Stimulated activated CD4-positive, alpha-beta T cell treated with anti-CD3 and anti-CD28 coated beads, Interleukin-2, amount 100 ng/mL, for 48 hours (primary cell): Measurements from ENCODE around the gene DLG5.

Source experiments
- DNase-seq, 2 donors: peaks; one replicate each; pipeline ENCODE4 v3.0.0-alpha.2; 2020

The DLG5 gene, protein sequence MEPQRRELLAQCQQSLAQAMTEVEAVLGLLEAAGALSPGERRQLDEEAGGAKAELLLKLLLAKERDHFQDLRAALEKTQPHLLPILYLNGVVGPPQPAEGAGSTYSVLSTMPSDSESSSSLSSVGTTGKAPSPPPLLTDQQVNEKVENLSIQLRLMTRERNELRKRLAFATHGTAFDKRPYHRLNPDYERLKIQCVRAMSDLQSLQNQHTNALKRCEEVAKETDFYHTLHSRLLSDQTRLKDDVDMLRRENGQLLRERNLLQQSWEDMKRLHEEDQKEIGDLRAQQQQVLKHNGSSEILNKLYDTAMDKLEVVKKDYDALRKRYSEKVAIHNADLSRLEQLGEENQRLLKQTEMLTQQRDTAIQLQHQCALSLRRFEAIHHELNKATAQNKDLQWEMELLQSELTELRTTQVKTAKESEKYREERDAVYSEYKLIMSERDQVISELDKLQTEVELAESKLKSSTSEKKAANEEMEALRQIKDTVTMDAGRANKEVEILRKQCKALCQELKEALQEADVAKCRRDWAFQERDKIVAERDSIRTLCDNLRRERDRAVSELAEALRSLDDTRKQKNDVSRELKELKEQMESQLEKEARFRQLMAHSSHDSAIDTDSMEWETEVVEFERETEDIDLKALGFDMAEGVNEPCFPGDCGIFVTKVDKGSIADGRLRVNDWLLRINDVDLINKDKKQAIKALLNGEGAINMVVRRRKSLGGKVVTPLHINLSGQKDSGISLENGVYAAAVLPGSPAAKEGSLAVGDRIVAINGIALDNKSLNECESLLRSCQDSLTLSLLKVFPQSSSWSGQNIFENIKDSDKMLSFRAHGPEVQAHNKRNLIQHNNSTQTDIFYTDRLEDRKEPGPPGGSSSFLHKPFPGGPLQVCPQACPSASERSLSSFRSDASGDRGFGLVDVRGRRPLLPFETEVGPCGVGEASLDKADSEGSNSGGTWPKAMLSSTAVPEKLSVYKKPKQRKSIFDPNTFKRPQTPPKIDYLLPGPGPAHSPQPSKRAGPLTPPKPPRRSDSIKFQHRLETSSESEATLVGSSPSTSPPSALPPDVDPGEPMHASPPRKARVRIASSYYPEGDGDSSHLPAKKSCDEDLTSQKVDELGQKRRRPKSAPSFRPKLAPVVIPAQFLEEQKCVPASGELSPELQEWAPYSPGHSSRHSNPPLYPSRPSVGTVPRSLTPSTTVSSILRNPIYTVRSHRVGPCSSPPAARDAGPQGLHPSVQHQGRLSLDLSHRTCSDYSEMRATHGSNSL (N-terminal part only)

DNA sequence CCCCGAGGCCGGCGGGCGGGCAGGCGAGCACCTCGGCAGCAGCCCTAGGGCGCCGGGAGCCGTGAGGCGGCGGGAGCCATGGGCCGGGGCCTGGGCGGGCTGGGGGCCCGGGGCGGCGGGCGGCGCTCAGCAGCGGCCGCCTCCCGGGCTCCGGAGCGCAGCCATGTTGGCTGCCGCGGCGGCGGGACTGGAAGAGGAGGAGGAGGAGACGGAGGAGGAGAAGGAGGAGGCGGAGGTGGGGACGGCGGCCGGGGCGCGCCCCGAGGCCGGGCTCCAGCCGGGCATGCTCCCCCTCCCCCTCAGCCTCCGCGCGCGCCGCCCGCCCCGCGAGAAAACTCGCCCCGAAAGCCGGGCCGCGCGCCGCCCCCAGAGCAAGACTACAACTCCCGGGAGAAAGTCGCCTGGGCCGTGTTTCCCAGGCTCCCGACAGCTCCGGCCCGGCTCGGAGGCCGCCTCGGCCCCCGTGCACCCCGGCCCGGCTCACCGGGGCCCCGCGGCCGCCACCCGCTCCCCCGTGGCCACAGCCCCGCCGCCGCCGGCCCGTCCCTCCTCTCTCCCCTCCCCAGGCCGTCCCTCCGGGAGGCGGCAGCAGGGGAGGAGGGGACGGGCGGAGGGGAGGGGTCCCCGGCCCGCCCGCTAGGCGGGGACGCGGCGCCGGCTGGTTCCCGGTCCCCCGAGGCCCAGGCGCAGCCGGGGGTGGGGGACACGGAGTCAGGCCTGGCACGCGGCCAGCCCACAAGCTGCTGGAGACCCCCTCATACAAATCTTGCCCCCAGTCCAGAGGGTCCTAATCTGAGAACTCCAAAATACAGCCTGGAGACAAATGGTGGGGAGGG is at the start of gene DLG5:
DLG5 (minus strand) TSS at position 190 of the 836 bp plus-strand sequence. CDS start 235 bp downstream, outside the sequence.
- DNase-seq = no peak

DNA sequence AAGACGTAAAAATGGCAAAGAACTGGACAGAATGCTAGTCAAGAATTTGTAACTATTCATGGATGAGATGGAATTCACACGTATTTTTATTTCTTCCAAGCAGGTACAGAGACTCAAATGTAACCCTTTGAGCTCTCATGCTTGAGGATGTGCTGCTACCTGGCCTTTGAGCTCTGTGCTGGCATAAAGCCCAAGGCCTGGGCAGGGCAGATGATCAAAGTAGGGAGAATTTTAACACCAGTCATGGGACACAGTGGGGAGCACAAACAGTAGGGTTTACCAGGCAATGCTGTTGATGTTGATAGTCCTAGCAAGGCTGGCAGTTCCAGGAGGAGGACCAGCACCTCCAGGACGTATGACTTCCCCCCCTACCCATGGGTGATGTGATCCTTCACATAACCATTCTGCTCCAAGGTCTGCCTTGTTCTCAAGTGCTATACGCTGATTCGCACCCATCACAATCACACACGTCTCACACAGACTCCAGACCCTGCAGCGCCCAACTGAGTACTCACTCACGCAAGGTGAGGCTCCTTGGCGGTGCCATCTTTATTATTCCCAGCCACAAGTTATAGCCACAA is 48.6 kb upstream of the DLG5 start:
- no peak for DNase-seq

DNA sequence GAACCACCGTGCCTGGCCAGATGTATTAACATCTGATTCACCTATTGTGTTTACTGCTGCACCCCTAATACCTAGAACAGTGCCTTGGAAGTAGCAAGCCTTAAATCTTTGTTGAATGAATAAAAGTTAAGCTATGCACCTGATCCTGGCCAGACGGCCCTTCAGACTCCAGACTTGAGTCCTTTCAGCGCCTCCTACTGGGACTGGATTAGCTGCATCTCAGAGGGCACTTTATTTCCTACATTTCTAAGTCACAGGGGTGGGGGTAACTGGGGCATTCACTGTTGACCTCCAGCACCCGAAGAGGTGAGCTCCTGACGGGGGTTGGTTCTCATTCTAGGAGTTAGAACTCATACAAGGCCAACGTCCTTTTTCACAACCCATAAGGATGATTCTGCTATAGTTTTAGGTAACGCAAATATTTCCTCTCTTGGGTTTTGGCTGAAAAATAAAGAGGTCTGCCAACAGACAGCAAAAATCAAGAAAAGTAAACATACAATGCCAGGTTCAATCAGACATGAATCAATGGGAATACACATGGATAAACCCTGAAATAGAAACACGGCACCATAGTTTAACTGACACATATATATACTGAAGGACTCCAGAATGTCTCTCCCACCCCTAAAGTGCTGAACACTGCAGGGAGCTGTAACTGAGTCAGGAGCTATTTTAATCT is 48.0 kb upstream of the DLG5 start:
- DNase-seq = no peak

DNA sequence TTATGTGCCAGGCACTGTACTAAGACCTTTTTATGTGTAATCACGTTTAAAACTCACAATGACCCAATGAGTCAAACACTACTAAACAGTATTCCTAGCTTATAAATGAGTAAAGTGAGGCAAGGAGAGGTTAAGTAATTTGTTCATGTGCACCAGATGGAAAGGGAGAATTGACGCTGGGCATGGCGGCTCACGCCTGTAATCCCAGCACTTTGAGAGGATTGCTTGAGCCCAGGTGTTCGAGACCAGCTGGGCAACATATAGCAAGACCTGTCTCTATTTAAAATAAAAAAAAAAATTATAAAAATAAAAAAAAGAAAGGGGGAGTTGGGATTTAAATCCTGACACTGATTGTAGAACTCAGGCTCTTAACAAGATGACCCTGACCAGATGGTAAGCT is 46.7 kb upstream of the DLG5 start:
- no peak for DNase-seq

DNA sequence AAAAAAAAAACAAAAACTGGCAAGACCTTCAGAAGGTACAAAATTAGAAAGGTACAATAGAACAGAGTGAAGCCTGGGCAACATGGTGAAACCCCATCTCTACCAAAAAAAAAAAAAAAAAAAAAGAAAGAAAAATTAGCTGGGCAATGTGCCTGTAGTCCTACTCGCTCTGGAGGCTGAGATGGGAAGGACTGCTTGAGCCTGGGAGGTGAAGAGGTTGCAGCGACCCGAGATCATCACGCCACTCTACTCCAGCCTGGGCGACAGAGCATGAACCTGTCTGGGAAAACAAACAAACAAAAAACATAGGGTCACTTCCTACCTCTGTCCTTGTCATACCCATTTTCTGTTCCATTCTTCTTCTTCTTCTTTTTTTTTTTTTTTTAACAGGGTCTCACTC is 45.6 kb upstream of the DLG5 start:
- DNase-seq = no peak

DNA sequence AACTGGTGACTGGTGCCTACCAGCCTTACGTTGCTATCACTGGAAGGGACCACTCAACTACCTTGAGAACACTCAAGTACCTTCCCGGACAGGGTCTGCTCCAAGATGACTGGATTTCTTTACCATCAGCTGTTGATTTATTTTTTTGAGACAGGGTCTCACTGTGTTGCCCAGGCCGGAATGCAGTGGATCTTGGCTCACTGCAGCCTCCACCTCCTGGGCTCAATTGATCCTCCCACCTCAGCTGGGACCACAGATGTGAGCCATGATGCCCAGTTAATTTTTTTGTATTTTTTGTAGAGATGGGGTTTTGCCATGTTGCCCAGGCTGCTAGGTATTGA is 45.2 kb upstream of the DLG5 start:
- DNase-seq = no peak

DNA sequence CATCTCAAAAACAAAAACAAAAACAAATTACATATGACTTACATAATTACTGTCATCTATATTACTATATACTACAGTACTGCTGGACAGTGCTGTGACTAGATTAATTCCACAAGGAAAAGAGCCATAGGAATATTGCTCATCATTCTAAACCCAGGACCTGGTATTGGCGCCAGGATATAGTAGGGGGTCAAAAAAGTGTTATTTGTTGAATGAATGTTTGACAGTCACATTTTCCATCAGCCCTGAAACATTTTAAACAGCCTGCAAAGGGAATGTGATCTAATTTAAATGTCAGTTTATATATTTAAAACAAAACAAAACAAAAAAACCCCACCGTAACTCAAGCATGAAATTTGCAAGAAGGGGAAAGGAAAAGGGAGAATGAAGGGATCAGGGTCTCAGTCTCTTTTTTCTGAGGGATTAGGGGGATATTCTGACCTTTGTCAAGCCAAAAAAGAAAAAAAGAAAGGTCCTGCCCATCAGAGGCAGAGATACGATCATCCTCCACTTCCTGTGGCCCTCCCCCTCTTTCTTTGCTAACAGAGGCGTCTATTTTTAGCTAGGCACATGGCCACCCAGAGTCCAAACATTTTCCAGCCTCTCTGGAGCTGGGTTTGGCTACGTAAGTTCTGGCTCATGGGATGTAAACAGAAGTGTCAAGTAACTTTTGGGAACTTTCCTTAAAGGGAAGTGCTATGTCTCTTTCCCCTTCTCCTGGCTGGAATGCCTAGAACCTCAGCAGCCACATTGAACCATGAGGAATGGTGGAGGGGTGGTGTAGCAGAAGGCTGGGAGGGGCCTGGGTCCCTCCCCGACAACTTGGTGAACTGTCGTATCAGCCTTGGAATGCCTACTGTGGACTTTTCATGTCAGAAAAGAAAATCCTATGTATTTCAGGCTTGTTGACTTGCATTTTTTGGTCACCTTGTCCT is 44.6 kb upstream of the DLG5 start:
- no peak for DNase-seq

DNA sequence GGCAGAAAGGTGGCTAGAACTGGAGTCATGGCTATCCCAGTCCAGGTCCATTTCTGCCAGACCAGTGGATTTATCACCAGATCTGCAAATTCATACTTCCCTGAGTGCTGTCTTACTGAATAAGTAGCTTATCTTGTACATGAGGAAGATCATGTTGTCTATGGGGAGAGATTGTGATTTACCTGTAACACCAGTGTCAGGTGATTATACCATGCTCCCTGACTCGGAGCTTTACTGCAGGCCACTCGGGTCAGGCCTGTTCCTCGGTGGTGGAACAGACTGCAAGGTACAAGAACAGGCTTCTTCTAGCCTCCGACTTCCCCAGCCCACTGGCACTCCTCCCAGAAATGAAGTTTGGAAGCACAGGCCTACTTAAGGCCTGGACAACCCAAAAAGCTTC is 42.6 kb upstream of the DLG5 start:
- no peak for DNase-seq

DNA sequence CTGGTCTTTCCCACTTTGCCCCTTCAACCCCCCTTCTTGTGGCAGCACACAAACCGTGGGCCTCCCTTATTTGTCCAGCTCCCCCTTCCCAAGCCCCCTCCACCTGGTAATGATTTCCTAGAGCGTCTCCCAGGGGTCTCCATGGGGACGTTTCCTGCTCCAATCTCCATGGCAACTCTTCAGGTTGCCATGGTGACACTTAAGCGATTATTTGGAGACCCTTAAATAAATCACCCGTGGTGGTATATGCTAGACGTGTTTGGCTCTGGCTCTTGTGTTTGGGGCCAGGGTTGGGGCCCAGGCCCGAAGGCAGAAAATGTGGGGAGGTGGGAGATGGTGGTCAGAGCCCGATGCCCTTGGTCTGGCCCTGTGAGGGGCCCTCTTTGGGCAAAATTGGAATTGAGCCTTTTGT is 41.1 kb upstream of the DLG5 start:
- DNase-seq = no peak

DNA sequence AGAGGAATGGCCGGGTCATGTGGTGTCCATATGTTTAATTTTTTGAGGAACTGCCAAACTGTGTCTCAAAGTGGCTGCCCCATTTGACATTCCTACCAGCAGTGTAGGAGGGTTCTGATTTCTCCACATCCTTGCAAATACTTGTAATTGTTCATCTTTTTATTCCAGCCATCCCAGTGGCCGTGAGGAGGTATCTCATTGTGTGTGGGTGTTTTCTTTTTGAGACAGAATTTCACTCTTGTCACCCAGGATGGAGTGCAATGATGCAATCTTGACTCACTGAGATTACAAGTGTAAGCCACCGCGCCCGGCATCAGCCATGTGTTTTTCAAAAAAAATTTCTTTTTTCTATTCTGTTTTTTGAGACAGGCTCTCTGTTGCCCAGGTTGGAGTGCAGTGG is 38.7 kb upstream of the DLG5 start:
- DNase-seq = no peak

DNA sequence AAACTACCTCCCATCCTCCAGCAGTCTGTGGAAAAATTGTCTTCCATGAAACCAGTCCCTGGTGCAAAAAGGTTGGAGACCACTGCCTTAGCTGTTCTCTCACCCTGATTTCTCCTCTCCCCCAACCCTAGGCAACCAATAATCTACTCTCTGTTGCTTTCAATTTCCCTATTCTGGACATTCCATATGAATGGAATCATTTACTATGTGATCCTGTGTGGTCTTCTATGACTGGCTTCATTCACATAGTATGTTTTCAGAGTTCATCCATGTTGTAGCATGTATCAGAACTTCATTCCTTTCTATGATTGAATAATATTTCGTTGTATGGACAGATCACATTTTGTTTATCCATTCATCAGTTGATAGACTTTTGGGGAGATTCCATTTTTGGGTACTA is 38.3 kb upstream of the DLG5 start:
- no peak for DNase-seq

DNA sequence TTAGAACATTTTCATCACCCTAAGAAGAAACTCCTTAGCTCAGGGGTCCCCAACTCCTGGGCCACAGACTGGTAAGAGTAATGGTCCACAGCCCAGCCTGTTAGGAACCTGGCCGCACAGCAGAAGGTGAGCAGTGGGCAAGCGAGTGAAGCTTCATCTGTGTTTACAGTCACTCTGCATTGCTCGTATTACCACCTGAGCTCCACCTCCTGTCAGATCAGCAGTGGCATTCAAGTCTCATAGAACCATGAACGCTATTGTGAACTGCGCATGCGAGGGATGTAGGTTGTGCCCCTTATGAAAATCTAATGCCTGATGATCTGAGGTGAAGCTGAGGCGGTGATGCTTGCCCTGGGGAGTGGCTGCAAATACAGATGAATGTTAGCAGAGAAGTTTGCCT is 37.3 kb upstream of the DLG5 start:
- DNase-seq = no peak

DNA sequence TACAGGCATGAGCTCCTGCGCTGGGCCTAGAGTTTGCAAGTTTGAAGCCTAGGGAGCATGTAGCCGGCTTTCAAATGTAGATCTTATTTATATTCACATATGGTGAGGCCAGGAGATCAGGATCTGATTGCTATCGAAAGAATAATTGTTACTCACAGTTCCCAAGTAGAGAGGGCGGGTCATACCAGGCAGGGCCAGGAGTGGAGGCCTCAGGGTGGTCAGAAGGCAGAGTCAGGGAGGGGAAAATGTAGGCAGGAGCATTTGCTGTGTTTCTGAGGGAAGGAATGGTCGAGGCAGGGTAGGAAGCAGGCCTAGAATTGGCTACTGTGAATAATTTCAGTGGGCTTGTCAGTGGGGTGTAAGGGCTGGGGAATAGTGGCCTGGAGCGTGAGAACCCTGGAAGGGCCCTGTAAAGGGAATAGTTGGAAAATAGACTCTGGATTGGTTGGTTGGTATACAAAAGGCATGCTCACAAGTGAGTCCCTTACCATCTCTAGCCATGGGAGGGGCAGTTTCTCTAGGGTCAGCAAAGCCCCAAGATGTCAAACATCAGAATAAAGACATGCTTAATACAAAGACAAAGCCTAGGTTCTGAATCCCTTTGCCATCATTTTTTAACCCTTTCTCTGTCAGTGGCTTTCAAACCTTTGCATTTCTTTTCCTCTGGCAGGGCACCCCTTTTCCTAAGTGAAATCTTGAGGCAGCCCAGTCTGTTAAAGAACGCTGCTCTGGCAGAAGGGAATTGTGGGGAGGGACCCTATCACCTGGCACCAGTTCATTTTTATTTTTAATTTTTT is 36.0 kb upstream of the DLG5 start:
- no peak for DNase-seq

DNA sequence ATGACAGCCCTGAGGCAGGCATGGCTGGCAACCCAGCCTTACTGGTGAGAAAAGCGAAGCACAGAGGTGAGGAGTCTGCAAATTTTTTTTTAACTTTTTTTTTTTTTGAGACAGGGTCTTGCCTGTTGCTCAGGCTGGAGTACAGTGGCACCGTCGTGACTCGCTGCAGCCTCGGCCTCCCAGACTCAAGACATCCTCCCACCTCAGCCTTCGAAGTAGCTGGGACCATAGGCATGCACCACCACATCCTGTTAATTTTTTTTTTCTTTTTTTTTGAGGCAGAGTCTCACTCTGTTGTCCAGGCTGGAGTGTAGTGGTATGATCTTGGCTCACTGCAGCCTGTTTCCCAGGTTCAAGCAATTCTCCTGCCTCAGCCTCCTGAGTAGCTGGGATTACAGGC is 35.1 kb upstream of the DLG5 start:
- DNase-seq = no peak

DNA sequence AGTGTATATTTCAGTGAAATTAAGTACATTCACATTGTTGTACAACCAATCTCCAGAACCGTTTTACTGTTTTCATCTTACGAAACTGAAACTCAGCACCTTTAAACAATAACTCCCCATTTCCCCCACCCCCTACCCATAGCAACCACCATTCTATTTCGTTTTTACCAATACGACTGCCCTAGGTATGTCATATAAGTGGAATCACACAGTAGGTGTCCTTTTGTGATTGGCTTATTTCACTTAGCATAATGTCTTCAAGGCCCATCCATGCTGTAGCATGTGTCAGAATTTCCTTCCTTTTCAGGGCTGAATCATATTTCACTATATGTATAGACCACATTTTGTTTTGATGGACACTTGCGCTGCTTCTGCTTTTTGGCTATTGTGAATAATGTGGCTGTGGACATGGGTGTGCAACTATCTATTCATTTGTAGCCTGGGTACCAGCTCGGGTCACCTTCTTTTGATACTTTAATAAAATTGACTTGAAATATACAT is 34.3 kb upstream of the DLG5 start:
- DNase-seq = no peak

DNA sequence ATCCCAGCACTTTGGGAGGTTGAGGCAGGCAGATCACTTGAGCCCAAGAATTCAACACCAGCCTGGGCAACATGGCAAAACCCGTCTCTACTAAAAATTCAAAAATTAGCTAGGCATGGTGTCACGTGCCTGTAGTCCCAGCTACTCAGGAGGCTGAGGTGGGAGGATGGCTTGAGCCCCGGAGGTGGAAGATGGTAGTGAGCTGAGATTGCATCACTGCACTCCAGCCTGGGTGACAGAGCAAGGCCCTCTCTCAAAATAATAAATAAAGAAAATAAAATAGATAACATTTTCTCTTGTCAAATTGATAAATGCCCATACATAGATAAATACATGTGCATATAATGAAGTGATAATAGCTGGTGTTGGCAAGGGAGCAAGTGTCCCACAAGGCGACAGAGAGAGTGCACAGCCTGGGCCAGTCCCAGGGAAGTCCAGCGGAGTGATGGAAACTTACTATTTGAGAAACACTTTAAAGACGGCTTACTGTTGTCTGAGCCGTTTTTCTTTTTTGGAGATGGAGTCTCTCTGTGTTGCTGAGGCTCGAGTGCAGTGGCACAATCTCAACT is 33.4 kb upstream of the DLG5 start:
- no peak for DNase-seq

DNA sequence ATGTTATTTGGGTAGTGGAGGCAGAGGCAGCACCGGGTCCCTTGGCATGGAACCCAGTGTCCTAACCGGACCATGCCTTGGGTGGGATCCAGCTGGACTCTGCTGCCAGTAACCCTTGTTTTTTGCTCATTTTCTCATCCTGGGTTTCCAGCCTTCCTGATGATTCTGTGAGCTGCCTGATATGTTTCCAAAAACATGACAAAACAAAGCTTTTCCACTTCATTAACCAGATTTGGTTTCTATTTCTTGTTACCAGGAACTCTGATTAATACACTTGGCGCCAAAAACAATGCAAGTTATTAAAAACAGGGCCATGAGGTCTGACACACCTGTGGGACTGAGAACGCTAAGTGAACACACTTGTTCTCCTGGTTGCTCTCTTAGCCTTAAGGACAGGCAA is 32.8 kb upstream of the DLG5 start:
- no peak for DNase-seq

DNA sequence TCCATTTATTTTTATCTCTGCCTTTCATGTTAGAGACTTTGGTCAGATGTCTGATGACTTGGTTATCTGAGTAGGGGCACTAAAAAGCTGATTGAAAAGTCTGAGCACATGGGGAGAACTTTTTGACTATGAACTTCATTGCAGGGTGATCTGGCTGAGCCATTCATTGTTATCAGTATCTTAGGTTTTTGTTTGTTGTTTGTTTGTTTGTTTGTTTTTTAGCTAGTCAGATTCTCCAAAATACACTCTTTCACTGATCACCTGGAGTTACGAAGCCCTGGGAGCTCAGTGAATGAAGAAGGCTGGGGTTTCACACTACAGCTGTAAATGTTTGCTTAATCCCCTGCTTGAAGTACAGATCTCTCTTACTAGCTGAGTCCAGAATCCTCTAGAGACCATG is 28.6 kb upstream of the DLG5 start:
- no peak for DNase-seq

DNA sequence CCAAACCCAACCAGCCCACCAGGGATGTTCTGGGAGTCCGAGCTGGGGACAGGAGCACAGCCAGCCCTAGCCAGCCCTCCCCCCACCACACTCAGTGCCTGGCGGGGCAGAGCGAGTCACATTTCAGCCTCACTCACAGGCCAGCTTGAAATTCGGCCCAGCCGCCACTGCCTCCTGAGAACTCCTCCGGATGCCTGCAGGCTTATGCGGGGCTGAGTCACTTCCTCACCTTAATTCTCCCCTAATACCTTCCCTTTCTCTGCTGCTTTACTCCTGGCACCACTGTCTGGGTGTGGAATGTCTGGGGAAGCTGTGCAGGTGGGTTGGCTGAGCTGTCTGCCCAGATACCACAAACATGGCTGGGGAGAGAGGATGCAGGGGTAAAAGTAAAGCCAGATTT is 22.6 kb upstream of the DLG5 start:
- DNase-seq = no peak
